GM13977 (cell line): ENCODE results near the gene SEPTIN6.

Experiments
- DNase-seq: peaks from one replicate; pipeline ENCODE4 v3.0.0; 2012; ENCODE audit warnings: low spot score
- in situ Hi-C: fragments of 300-500 bp; cut with MboI; formaldehyde crosslinking; loops from one replicate; pipeline ENCODE4 v1.12.0; 2022; ENCODE audit warnings: low sequenced_read_pairs, low pct_unique_long_range_greater_than_20kb, mixed read lengths, inconsistent platforms; ENCODE audit not compliant: unreplicated experiment
- TF ChIP-seq, protein P1 (sequence below): IDR thresholded peaks from 2 replicates; pipeline ENCODE4 v1.5.1; 2012; ENCODE audit warnings: mild to moderate bottlenecking, control low read depth; ENCODE audit not compliant: insufficient read depth; ENCODE audit errors: extremely low read depth, missing control alignments

The SEPTIN6 gene

DNA sequence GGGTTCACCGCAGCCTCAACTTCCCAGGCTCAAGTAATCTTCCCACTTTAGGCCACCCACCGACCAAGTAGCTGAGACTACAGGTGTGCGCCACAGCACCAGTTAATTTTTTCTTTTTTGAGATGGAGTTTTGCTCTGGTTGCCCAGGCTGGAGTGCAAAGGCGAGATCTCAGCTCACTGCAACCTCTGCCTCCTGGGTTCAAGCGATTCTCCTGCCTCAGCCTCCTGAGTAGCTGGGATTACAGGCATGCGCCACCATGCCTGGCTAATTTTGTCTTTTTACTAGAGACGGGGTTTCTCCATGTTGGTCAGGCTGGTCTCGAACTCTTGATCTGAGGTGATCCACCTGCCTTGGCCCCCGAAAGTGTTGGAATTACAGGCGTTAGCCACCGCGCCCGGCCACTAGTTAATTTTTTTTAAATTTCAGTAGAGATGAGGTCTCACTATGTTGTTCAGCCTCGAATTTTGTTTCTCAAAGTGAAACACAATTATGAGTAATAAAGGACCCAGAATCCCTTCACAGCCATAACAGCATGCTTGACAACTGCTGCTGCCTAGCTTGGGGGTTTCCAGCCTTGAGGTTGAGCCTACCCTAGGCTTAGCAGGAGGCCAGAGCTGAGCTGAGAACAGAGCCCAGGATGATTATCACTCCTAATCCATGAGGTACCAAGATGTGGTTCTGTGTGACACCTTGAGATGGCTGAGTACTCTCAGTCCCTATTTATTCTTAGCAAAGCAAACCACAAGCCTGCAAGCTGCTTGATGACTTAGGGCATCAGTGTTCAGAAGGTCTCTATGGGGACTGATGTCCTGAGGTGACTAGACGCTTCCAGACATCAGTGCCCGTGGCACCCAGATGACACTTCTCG is 45.2 kb downstream of the SEPTIN6 start:
- in situ Hi-C loops, result no loop called here
- TF ChIP-seq, protein P1, sequence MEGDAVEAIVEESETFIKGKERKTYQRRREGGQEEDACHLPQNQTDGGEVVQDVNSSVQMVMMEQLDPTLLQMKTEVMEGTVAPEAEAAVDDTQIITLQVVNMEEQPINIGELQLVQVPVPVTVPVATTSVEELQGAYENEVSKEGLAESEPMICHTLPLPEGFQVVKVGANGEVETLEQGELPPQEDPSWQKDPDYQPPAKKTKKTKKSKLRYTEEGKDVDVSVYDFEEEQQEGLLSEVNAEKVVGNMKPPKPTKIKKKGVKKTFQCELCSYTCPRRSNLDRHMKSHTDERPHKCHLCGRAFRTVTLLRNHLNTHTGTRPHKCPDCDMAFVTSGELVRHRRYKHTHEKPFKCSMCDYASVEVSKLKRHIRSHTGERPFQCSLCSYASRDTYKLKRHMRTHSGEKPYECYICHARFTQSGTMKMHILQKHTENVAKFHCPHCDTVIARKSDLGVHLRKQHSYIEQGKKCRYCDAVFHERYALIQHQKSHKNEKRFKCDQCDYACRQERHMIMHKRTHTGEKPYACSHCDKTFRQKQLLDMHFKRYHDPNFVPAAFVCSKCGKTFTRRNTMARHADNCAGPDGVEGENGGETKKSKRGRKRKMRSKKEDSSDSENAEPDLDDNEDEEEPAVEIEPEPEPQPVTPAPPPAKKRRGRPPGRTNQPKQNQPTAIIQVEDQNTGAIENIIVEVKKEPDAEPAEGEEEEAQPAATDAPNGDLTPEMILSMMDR, result no peak
- peak; percentile 77 for DNase-seq

DNA sequence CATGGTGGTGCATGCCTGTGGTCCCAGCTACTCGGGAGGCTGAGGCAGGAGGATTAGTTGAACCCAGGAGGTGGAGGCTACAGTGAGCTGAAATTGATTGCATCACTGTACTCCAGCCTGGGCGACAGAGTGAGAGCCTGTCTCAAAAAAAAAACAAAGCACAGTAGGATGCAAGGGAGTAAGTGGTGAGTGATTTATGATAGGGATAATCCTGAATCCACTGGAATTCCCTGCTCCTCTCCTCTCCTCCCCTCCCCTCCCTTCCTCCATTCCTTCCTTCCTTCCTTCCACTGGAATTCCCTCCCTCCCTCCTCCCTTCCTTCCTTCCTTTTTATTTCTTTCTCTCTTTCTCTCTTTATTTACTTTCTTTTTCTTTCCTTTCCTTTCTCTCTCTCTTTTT is 45.9 kb downstream of the SEPTIN6 start:
- in situ Hi-C loops, result no loop called here
- TF ChIP-seq, protein P1, result no peak
- DNase-seq, result no peak

DNA sequence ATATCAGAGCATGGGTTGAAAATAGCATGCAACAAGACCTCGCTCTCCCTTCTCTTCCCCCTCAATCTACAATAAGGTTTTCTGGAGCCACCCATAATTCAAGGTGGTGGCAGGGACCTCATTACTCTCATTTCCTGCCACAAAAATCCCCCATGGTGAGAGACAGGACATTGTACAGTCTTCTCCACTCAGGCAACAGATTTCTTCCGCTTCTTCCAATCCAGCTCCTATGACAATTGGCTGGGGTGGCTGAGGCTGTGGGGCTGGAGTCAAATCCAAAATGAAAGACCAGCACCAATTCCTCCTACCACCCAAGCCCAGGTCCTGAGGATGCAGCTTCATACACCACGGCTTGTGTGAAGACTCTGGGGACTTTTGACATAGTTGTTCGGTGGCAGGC is 46.5 kb downstream of the SEPTIN6 start:
- in situ Hi-C loops, result no loop called here
- peak; percentile 26 for DNase-seq
- TF ChIP-seq, protein P1, result no peak

DNA sequence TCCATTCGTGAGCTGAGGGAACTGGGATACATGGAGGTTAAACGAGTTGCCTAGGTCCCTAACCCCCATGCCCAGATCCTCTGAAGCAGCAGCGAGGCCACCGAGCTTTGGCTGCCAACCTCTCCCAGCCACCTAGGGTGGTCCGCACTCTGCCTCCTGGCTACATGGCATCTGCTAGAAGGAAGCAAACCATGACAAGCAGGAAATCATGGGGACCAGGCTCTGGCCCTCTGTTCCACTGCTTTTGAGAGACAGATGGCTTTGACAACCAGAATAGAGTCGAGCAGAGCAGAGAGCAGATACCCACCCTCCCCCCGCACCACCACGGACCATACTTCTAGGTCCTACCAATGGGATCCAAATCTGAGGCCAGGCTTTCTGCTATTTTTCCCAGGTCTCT is 49.3 kb downstream of the SEPTIN6 start:
- in situ Hi-C loops, result no loop called here
- TF ChIP-seq, protein P1, result no peak
- DNase-seq, result no peak
